ENCODE results near the gene TTC33.

The TTC33 gene

GRCh38 chr5:40618926-40619325 is 136.8 kb downstream of the TTC33 start:
- DNase-seq (ENCODE audit: low spot score), result no peak
- ChIA-PET POLR2A (ENCODE audit: low non-redundant PET) (no interaction called here), CTCF (interaction anchor here (0.5 kb wide), 1 partner anchor 218 kb away, joined by 4 read pairs; no protein-coding TSS in a partner anchor)
- H3K27ac ChIP-seq, result no peak overlapping the region
- TF ChIP-seq, protein P1, sequence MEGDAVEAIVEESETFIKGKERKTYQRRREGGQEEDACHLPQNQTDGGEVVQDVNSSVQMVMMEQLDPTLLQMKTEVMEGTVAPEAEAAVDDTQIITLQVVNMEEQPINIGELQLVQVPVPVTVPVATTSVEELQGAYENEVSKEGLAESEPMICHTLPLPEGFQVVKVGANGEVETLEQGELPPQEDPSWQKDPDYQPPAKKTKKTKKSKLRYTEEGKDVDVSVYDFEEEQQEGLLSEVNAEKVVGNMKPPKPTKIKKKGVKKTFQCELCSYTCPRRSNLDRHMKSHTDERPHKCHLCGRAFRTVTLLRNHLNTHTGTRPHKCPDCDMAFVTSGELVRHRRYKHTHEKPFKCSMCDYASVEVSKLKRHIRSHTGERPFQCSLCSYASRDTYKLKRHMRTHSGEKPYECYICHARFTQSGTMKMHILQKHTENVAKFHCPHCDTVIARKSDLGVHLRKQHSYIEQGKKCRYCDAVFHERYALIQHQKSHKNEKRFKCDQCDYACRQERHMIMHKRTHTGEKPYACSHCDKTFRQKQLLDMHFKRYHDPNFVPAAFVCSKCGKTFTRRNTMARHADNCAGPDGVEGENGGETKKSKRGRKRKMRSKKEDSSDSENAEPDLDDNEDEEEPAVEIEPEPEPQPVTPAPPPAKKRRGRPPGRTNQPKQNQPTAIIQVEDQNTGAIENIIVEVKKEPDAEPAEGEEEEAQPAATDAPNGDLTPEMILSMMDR (conservative IDR thresholded peaks at IDR 0.05; ENCODE audit: low read depth), result no peak

- CTCF ChIA-PET, result no interaction called here
- TF ChIP-seq, protein P1 (conservative IDR thresholded peaks at IDR 0.05; ENCODE audit: low read depth), result no peak
- POLR2A ChIA-PET (ENCODE audit: low non-redundant PET), result no interaction called here
- DNase-seq (ENCODE audit: low spot score), result no peak
- no peak overlapping the region for H3K27ac ChIP-seq
These were observed 139.0 kb downstream of the TTC33 start for GRCh38 chr5:40616781-40617180.

DNA sequence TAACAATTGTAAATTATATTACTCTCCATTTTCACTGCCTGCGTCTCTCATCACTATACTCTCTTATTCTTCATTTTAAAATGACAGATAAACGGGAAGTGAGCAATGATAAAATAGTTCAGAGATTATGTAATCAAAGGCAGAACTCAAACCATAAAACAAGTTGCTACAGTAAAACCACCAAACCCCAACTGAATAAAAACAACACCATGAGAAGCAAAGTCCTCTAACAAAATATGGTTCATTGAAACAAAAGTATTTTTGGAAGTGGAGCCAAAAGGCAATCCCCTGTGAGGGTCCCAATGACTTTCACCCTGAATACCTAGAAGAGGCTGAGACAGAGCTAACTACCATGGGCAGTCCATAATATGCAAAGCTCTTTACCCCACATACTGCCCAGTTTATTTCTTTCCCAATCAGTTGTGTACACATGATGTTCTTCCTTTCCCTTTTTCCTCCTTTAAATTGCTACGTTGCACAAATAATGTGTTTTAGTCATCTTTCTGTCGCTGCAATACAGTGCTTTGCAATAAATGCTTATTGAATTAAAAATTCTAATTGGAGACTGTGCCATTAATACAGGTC is 140.1 kb downstream of the TTC33 start:
- TF ChIP-seq, protein P1 (conservative IDR thresholded peaks at IDR 0.05; ENCODE audit: low read depth), result no peak
- CTCF ChIA-PET, result no interaction called here
- DNase-seq (ENCODE audit: low spot score), result no peak
- H3K27ac ChIP-seq, result no peak overlapping the region
- POLR2A ChIA-PET (ENCODE audit: low non-redundant PET), result no interaction called here

DNA sequence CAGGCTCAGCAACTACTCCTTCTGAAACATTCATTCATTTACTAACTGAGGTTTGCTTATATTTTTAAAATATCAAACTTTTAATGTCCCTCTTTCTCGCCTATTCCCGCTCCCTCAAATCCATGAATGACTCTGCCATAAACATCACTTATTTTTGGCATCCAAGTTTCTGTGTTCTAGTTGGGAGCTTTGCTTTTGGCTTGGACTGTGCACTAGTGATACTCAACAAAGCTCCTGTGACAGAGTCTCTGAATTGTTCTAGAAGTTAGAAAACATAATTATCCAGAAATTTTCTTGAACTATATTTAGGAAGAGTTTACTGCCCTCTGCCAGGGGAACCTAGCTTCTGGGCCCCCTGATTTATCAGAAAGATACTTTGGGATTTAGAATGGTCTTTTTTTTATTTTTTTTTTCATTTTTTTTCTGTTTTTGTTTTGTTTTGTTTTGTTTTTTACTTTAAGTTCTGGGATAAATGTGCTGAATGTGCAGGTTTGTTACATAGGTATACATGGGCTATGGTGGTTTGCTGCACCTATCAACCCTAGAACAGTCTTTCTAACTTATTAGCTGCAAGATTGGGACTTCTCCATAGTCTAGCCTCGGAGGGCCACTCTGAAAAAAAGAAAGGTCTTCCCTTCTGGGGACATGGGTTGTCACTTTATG is 140.7 kb downstream of the TTC33 start:
- no peak for DNase-seq (ENCODE audit: low spot score)
- POLR2A ChIA-PET (ENCODE audit: low non-redundant PET), result no interaction called here
- CTCF ChIA-PET, result interaction anchor here (0.7 kb wide), 1 partner anchor 137 kb away, joined by 4 read pairs; no protein-coding TSS in a partner anchor
- TF ChIP-seq, protein P1 (conservative IDR thresholded peaks at IDR 0.05; ENCODE audit: low read depth), result no peak
- no peak overlapping the region for H3K27ac ChIP-seq

GRCh38 chr5:40614466-40614865 is 141.3 kb downstream of the TTC33 start:
- TF ChIP-seq, protein P1 (conservative IDR thresholded peaks at IDR 0.05; ENCODE audit: low read depth), result no peak
- no peak for DNase-seq (ENCODE audit: low spot score)
- H3K27ac ChIP-seq, result no peak overlapping the region
- CTCF ChIA-PET, result interaction anchor here (0.7 kb wide), 2 partner anchors 11 to 137 kb away, joined by 3 to 4 read pairs; no protein-coding TSS in a partner anchor
- POLR2A ChIA-PET (ENCODE audit: low non-redundant PET), result interaction anchor here (0.7 kb wide), 1 partner anchor 18 kb away, joined by 3 read pairs; no protein-coding TSS in a partner anchor

DNA sequence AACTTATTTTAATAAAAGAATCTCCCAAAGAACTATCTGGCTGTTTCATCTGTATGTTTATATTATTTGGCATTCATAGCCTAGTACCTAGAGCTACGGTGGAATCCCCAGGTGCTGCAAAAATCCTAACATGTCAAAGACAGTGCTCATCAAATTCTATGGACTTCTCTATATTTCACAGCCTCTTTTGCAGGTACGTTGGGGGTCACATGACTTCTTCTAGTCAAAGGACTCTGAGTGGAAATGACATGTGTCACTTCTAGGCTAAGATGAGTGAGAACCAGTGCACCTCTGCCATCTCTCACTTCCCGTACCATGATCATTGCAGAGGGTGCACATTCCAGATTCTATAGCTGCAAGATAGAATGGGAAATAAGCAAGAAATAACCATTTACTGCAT is 148.6 kb downstream of the TTC33 start:
- TF ChIP-seq, protein P1 (conservative IDR thresholded peaks at IDR 0.05; ENCODE audit: low read depth), result no peak
- H3K27ac ChIP-seq, result no peak overlapping the region
- ChIA-PET CTCF (no interaction called here), POLR2A (ENCODE audit: low non-redundant PET) (no interaction called here)
- DNase-seq (ENCODE audit: low spot score), result no peak

Measured in RWPE1 (cell line).